GM21576 (cell line): ENCODE measurements around the gene TNFRSF1A.

ENCODE experiments used
- ATAC-seq: cut with Tn5 transposase; IDR thresholded peaks from one replicate; pipeline ENCODE4 v1.9.1; 2021; ENCODE audit warnings: mild to moderate bottlenecking, moderate library complexity; ENCODE audit not compliant: unreplicated experiment

TNFRSF1A gene

GRCh38 chr12:6279631-6280030, 62.2 kb downstream of the TNFRSF1A start:
- ATAC-seq, result no peak

GRCh38 chr12:6279256-6279628, 62.6 kb downstream of the TNFRSF1A start:
- ATAC-seq, result no peak
